ENCODE measurements around the gene GALNT3.

DNA sequence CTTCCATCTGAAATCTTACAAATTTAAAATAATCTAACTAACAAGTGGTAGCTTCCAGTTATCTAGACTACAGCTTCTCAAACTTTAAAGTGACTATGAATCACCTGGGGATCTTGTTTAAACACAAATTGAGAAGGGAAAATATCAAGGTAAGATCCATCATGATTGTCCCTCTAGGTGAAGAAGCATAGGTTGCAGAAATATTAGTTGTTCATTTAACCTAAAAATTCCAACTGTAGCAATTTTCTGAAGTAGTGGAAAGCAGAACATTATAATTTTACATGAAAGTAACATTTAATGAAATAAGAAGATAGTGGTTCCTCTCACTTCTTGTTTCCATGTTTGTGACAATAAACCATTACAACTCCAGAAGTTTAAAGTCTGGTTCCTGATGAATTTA, 17.3 kb downstream of the GALNT3 start:
- TF ChIP-seq, protein P1, sequence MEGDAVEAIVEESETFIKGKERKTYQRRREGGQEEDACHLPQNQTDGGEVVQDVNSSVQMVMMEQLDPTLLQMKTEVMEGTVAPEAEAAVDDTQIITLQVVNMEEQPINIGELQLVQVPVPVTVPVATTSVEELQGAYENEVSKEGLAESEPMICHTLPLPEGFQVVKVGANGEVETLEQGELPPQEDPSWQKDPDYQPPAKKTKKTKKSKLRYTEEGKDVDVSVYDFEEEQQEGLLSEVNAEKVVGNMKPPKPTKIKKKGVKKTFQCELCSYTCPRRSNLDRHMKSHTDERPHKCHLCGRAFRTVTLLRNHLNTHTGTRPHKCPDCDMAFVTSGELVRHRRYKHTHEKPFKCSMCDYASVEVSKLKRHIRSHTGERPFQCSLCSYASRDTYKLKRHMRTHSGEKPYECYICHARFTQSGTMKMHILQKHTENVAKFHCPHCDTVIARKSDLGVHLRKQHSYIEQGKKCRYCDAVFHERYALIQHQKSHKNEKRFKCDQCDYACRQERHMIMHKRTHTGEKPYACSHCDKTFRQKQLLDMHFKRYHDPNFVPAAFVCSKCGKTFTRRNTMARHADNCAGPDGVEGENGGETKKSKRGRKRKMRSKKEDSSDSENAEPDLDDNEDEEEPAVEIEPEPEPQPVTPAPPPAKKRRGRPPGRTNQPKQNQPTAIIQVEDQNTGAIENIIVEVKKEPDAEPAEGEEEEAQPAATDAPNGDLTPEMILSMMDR (IDR thresholded peaks at IDR 0.05): no peak
- TF ChIP-seq POLR2A (IDR thresholded peaks at IDR 0.05): no peak

Data from Peyer's patch (tissue), 4 donors.